ENCODE data around the gene PLPP4.

PLPP4 gene

GRCh38 chr10:120605410-120605809, 148.4 kb downstream of the PLPP4 start:
- Mint-ChIP-seq H3K27me3 (no peaks in the 10 kb centered on the region), H3K4me3 (no peak overlapping the region), H3K9me3 (ENCODE audit: low read depth) (peaks cover 5% of the 10 kb centered on the region), H3K4me1 (ENCODE audit: low read depth) (peaks cover 3% of the 10 kb centered on the region), H3K36me3 (no peaks in the 10 kb centered on the region), H3K27ac (no peak overlapping the region)

- peaks cover 2% of the 10 kb centered on the region for H3K4me1 Mint-ChIP-seq (ENCODE audit: low read depth)
- peaks cover 5% of the 10 kb centered on the region for H3K9me3 Mint-ChIP-seq (ENCODE audit: low read depth)
- H3K36me3 Mint-ChIP-seq: no peaks in the 10 kb centered on the region
- H3K27ac Mint-ChIP-seq: no peak overlapping the region
- no peaks in the 10 kb centered on the region for H3K27me3 Mint-ChIP-seq
- H3K4me3 Mint-ChIP-seq: no peak overlapping the region
Observed at GRCh38 chr10:120606051-120606764, 149.2 kb downstream of the PLPP4 start.

GRCh38 chr10:120607016-120607709, 150.1 kb downstream of the PLPP4 start:
- H3K4me1 Mint-ChIP-seq (ENCODE audit: low read depth): no peaks in the 10 kb centered on the region

GRCh38 chr10:120607710-120608703, 151.0 kb downstream of the PLPP4 start:
- Mint-ChIP-seq H3K36me3 (no peaks in the 10 kb centered on the region), H3K27me3 (no peaks in the 10 kb centered on the region), H3K4me3 (no peak overlapping the region), H3K4me1 (ENCODE audit: low read depth) (no peaks in the 10 kb centered on the region), H3K9me3 (ENCODE audit: low read depth) (peaks cover 3% of the 10 kb centered on the region), H3K27ac (no peak overlapping the region)

More at GRCh38 chr10:120607016-120607709, 150.1 kb downstream of the PLPP4 start:
- H3K27me3 Mint-ChIP-seq: no peaks in the 10 kb centered on the region
- H3K36me3 Mint-ChIP-seq: no peaks in the 10 kb centered on the region
- H3K4me3 Mint-ChIP-seq: no peak overlapping the region
- no peak overlapping the region for H3K27ac Mint-ChIP-seq
- H3K9me3 Mint-ChIP-seq (ENCODE audit: low read depth): peaks cover 5% of the 10 kb centered on the region

GRCh38 chr10:120609006-120609405, 152.0 kb downstream of the PLPP4 start:
- peaks cover 3% of the 10 kb centered on the region for H3K9me3 Mint-ChIP-seq (ENCODE audit: low read depth)
- no peak overlapping the region for H3K4me3 Mint-ChIP-seq
- peaks cover 4% of the 10 kb centered on the region for H3K27me3 Mint-ChIP-seq
- H3K4me1 Mint-ChIP-seq (ENCODE audit: low read depth): no peaks in the 10 kb centered on the region
- no peak overlapping the region for H3K27ac Mint-ChIP-seq
- no peaks in the 10 kb centered on the region for H3K36me3 Mint-ChIP-seq

- no peak overlapping the region for H3K27ac Mint-ChIP-seq
- H3K4me3 Mint-ChIP-seq: no peak overlapping the region
- no peaks in the 10 kb centered on the region for H3K4me1 Mint-ChIP-seq (ENCODE audit: low read depth)
- no peaks in the 10 kb centered on the region for H3K36me3 Mint-ChIP-seq
- peaks cover 4% of the 10 kb centered on the region for H3K27me3 Mint-ChIP-seq
- peaks cover 10% of the 10 kb centered on the region for H3K9me3 Mint-ChIP-seq (ENCODE audit: low read depth)
Observed at GRCh38 chr10:120610791-120611190, 153.8 kb downstream of the PLPP4 start.

GRCh38 chr10:120612756-120613155, 155.7 kb downstream of the PLPP4 start:
- Mint-ChIP-seq H3K4me1 (ENCODE audit: low read depth) (no peaks in the 10 kb centered on the region), H3K9me3 (ENCODE audit: low read depth) (peaks cover 14% of the 10 kb centered on the region), H3K36me3 (no peaks in the 10 kb centered on the region), H3K27ac (no peak overlapping the region), H3K27me3 (peaks cover 4% of the 10 kb centered on the region), H3K4me3 (no peak overlapping the region)

- H3K27me3 Mint-ChIP-seq: peaks cover 4% of the 10 kb centered on the region
- peaks cover 15% of the 10 kb centered on the region for H3K9me3 Mint-ChIP-seq (ENCODE audit: low read depth)
- H3K27ac Mint-ChIP-seq: no peak overlapping the region
- no peaks in the 10 kb centered on the region for H3K36me3 Mint-ChIP-seq
- H3K4me3 Mint-ChIP-seq: no peak overlapping the region
- H3K4me1 Mint-ChIP-seq (ENCODE audit: low read depth): no peaks in the 10 kb centered on the region
Observed at GRCh38 chr10:120613180-120613579, 156.2 kb downstream of the PLPP4 start.

- Mint-ChIP-seq H3K27me3 (peaks cover 4% of the 10 kb centered on the region), H3K9me3 (ENCODE audit: low read depth) (peaks cover 15% of the 10 kb centered on the region), H3K4me1 (ENCODE audit: low read depth) (no peaks in the 10 kb centered on the region), H3K27ac (no peak overlapping the region), H3K4me3 (no peak overlapping the region), H3K36me3 (no peaks in the 10 kb centered on the region)
Observed at GRCh38 chr10:120614680-120615079, 157.7 kb downstream of the PLPP4 start.

- Mint-ChIP-seq H3K4me1 (ENCODE audit: low read depth) (no peaks in the 10 kb centered on the region), H3K27me3 (peaks cover 4% of the 10 kb centered on the region), H3K4me3 (no peak overlapping the region), H3K27ac (no peak overlapping the region), H3K9me3 (ENCODE audit: low read depth) (peaks cover 17% of the 10 kb centered on the region), H3K36me3 (no peaks in the 10 kb centered on the region)
Observed at GRCh38 chr10:120616311-120616911, 159.4 kb downstream of the PLPP4 start.

GRCh38 chr10:120628197-120628596, 171.2 kb downstream of the PLPP4 start:
- Mint-ChIP-seq H3K36me3 (no peaks in the 10 kb centered on the region), H3K4me3 (no peak overlapping the region), H3K9me3 (ENCODE audit: low read depth) (peaks cover 12% of the 10 kb centered on the region), H3K27ac (no peak overlapping the region), H3K4me1 (ENCODE audit: low read depth) (no peaks in the 10 kb centered on the region), H3K27me3 (peaks cover 3% of the 10 kb centered on the region)

GRCh38 chr10:120630266-120630665, 173.2 kb downstream of the PLPP4 start:
- H3K36me3 Mint-ChIP-seq: no peaks in the 10 kb centered on the region
- H3K4me1 Mint-ChIP-seq (ENCODE audit: low read depth): no peaks in the 10 kb centered on the region
- H3K4me3 Mint-ChIP-seq: no peak overlapping the region
- no peak overlapping the region for H3K27ac Mint-ChIP-seq
- peaks cover 4% of the 10 kb centered on the region for H3K27me3 Mint-ChIP-seq
- H3K9me3 Mint-ChIP-seq (ENCODE audit: low read depth): peaks cover 12% of the 10 kb centered on the region

GRCh38 chr10:120632047-120632446, 175.0 kb downstream of the PLPP4 start:
- Mint-ChIP-seq H3K4me3 (no peak overlapping the region), H3K9me3 (ENCODE audit: low read depth) (peaks cover 12% of the 10 kb centered on the region), H3K27me3 (peaks cover 2% of the 10 kb centered on the region), H3K36me3 (no peaks in the 10 kb centered on the region), H3K4me1 (ENCODE audit: low read depth) (no peaks in the 10 kb centered on the region), H3K27ac (no peak overlapping the region)

GRCh38 chr10:120632942-120633341, 175.9 kb downstream of the PLPP4 start:
- Mint-ChIP-seq H3K36me3 (no peaks in the 10 kb centered on the region), H3K4me1 (ENCODE audit: low read depth) (no peaks in the 10 kb centered on the region), H3K4me3 (no peak overlapping the region), H3K27ac (no peak overlapping the region), H3K9me3 (ENCODE audit: low read depth) (peaks cover 12% of the 10 kb centered on the region), H3K27me3 (peaks cover 2% of the 10 kb centered on the region)
